K562 (cell line): Measurements from ENCODE around the gene ZFPM1. TPM values are rescaled to one million over a fixed set of nuclear protein-coding genes. Genes with fewer than 3 reads are reported as not detected.

Source experiments
- ATF3 ChIP-seq, 2 experiments: fragments of 450-650 bp in 1 of 2; sonication (generic) in 1 of 2; formaldehyde crosslinking in 1 of 2; IDR thresholded peaks in 1 of 2; conservative IDR thresholded peaks in 1 of 2; 2 replicates each; pipeline versions ENCODE4 v1.6.1 to v1.8.1; 2016 to 2023; ENCODE audit warnings: mild to moderate bottlenecking in 2 of 2, moderate library complexity in 2 of 2, inconsistent platforms in 1 of 2, missing genetic modification reagents in 1 of 2
- ETV5 ChIP-seq: sonication (generic); formaldehyde crosslinking; IDR thresholded peaks from 2 replicates; pipeline ENCODE4 v1.4.0; 2020; ENCODE audit warnings: low read depth, mild to moderate bottlenecking, missing genetic modification reagents
- HNRNPLL ChIP-seq: fragments of 200-400 bp; formaldehyde crosslinking; IDR thresholded peaks from 2 replicates; pipeline ENCODE4 v1.6.1; 2017; ENCODE audit warnings: low read length, low read depth, mild to moderate bottlenecking; ENCODE audit not compliant: poor library complexity, severe bottlenecking
- POLR2B ChIP-seq: fragments of 450-650 bp; IDR thresholded peaks from 2 replicates; pipeline ENCODE4 v1.6.1; 2018; ENCODE audit warnings: low read depth; ENCODE audit not compliant: partially characterized antibody
- PPARD ChIP-seq: fragments of 250-450 bp; sonication (Bioruptor Pico); IDR thresholded peaks from 2 replicates; pipeline ENCODE4 v1.8.0; 2022; ENCODE audit warnings: inconsistent platforms, mild to moderate bottlenecking, moderate library complexity
- SRSF1 ChIP-seq: fragments of 200-400 bp; formaldehyde crosslinking; IDR thresholded peaks from 2 replicates; pipeline ENCODE4 v1.6.1; 2017; ENCODE audit warnings: mild to moderate bottlenecking, low read depth, low read length, moderate library complexity
- TAF1 ChIP-seq: IDR thresholded peaks from 2 replicates; pipeline ENCODE4 v1.6.1; 2011; ENCODE audit warnings: mild to moderate bottlenecking, low read length, moderate library complexity; ENCODE audit not compliant: insufficient read depth, control insufficient read depth, severe bottlenecking; ENCODE audit errors: extremely low read depth
- THRAP3 ChIP-seq: fragments of 450-650 bp; IDR thresholded peaks from 2 replicates; pipeline ENCODE4 v1.6.1; 2016; ENCODE audit warnings: mild to moderate bottlenecking, inconsistent platforms, borderline replicate concordance
- ZEB2 ChIP-seq: fragments of 450-650 bp; IDR thresholded peaks from 2 replicates; pipeline ENCODE4 v1.6.1; 2016
- ZFX ChIP-seq: sonication (generic); formaldehyde crosslinking; IDR thresholded peaks from 2 replicates; pipeline ENCODE4 v1.8.0; 2022; ENCODE audit warnings: mild to moderate bottlenecking, missing genetic modification reagents, moderate library complexity
- ZNF830 ChIP-seq: fragments of 250-450 bp; sonication (Bioruptor Pico); IDR thresholded peaks from 2 replicates; pipeline ENCODE4 v1.5.0; 2021; ENCODE audit warnings: mild to moderate bottlenecking
- polyA plus RNA-seq, 8 experiments: library from polyadenylated mRNA; depleted of rRNA in 4 of 8; stranded (reverse) in 5 of 8; unstranded in 3 of 8; fragments of >200 nt; fragmentation: Nextera tagmentation in 2 of 8; fragmentation: Illumina TruSeq in 1 of 8; extraction: Ambion mirVana in 2 of 8; extraction: Trizol in 1 of 8; gene quantifications; 2 replicates each; pipeline versions ENCODE4 v1.2.1 to v1.2.3, GENCODE V29; 2011 to 2014; ENCODE audit warnings: inconsistent platforms in 1 of 8, missing spikeins in 1 of 8
- total RNA-seq, 7 experiments: library from RNA; depleted of rRNA in 6 of 7; stranded (reverse); fragments of >200 nt in 6 of 7; fragmentation: Illumina TruSeq in 2 of 7; extraction: Trizol in 2 of 7; gene quantifications; 2 replicates each; pipeline versions ENCODE4 v1.2.1 to v1.2.3, GENCODE V29; 2011 to 2021; ENCODE audit warnings: low replicate concordance in 1 of 7
- TF ChIP-seq, protein P1 (sequence below): IDR thresholded peaks from 2 replicates; pipeline ENCODE4 v1.6.1; 2016; ENCODE audit warnings: missing genetic modification characterization, missing compliant biosample characterization
- TF ChIP-seq, protein P2 (sequence below): sonication (generic); formaldehyde crosslinking; IDR thresholded peaks from 2 replicates; pipeline ENCODE4 v1.8.0; 2023; ENCODE audit warnings: missing genetic modification reagents, mild to moderate bottlenecking, borderline replicate concordance
- TF ChIP-seq, protein P3 (sequence below): fragments of 250-450 bp; sonication (Bioruptor Pico); IDR thresholded peaks from 2 replicates; pipeline ENCODE4 v1.8.0; 2022; ENCODE audit warnings: inconsistent platforms

Gene ZFPM1
- total and polyA plus RNA-seq, 9 of the 15 experiments (the other 6 are each of a cell fraction or from before 2014, with no cell fraction given), result 0.03 to 35.9 (median 1.4) TPM

GRCh38 chr16:88497561-88498462, 44.7 kb downstream of the ZFPM1 start (continued):
- TF ChIP-seq, protein P1, sequence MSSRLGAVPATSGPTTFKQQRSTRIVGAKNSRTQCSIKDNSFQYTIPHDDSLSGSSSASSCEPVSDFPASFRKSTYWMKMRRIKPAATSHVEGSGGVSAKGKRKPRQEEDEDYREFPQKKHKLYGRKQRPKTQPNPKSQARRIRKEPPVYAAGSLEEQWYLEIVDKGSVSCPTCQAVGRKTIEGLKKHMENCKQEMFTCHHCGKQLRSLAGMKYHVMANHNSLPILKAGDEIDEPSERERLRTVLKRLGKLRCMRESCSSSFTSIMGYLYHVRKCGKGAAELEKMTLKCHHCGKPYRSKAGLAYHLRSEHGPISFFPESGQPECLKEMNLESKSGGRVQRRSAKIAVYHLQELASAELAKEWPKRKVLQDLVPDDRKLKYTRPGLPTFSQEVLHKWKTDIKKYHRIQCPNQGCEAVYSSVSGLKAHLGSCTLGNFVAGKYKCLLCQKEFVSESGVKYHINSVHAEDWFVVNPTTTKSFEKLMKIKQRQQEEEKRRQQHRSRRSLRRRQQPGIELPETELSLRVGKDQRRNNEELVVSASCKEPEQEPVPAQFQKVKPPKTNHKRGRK (tag), result no peak
- peak; percentile 41 for TF ChIP-seq ATF3 (IDR thresholded peaks at IDR 0.05)
- no peak for TF ChIP-seq ATF3 (CRISPR knock-in tag; conservative IDR thresholded peaks at IDR 0.05)
- peak; percentile 49; the same call in 1 of the 2 replicates for TF ChIP-seq ZFX
- TF ChIP-seq, protein P2, sequence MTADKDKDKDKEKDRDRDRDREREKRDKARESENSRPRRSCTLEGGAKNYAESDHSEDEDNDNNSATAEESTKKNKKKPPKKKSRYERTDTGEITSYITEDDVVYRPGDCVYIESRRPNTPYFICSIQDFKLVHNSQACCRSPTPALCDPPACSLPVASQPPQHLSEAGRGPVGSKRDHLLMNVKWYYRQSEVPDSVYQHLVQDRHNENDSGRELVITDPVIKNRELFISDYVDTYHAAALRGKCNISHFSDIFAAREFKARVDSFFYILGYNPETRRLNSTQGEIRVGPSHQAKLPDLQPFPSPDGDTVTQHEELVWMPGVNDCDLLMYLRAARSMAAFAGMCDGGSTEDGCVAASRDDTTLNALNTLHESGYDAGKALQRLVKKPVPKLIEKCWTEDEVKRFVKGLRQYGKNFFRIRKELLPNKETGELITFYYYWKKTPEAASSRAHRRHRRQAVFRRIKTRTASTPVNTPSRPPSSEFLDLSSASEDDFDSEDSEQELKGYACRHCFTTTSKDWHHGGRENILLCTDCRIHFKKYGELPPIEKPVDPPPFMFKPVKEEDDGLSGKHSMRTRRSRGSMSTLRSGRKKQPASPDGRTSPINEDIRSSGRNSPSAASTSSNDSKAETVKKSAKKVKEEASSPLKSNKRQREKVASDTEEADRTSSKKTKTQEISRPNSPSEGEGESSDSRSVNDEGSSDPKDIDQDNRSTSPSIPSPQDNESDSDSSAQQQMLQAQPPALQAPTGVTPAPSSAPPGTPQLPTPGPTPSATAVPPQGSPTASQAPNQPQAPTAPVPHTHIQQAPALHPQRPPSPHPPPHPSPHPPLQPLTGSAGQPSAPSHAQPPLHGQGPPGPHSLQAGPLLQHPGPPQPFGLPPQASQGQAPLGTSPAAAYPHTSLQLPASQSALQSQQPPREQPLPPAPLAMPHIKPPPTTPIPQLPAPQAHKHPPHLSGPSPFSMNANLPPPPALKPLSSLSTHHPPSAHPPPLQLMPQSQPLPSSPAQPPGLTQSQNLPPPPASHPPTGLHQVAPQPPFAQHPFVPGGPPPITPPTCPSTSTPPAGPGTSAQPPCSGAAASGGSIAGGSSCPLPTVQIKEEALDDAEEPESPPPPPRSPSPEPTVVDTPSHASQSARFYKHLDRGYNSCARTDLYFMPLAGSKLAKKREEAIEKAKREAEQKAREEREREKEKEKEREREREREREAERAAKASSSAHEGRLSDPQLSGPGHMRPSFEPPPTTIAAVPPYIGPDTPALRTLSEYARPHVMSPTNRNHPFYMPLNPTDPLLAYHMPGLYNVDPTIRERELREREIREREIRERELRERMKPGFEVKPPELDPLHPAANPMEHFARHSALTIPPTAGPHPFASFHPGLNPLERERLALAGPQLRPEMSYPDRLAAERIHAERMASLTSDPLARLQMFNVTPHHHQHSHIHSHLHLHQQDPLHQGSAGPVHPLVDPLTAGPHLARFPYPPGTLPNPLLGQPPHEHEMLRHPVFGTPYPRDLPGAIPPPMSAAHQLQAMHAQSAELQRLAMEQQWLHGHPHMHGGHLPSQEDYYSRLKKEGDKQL (CRISPR knock-in tag), result no peak
- TF ChIP-seq THRAP3, result no peak
- TF ChIP-seq ZNF830 (CRISPR knock-in tag), result no peak
- peak; percentile 73 for TF ChIP-seq ETV5 (CRISPR knock-in tag)
- TF ChIP-seq, protein P3, sequence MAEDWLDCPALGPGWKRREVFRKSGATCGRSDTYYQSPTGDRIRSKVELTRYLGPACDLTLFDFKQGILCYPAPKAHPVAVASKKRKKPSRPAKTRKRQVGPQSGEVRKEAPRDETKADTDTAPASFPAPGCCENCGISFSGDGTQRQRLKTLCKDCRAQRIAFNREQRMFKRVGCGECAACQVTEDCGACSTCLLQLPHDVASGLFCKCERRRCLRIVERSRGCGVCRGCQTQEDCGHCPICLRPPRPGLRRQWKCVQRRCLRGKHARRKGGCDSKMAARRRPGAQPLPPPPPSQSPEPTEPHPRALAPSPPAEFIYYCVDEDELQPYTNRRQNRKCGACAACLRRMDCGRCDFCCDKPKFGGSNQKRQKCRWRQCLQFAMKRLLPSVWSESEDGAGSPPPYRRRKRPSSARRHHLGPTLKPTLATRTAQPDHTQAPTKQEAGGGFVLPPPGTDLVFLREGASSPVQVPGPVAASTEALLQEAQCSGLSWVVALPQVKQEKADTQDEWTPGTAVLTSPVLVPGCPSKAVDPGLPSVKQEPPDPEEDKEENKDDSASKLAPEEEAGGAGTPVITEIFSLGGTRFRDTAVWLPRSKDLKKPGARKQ (CRISPR knock-in tag), result no peak
- TF ChIP-seq ZEB2, result peak; percentile 74
- no peak for TF ChIP-seq SRSF1
- no peak for TF ChIP-seq POLR2B
- TF ChIP-seq TAF1, result no peak
- no peak for TF ChIP-seq PPARD (CRISPR knock-in tag)
- peak; percentile 67 for TF ChIP-seq HNRNPLL
